ENCODE measurements around the gene C2CD3.

GRCh38 chr11:74132833-74133232, 38.0 kb downstream of the C2CD3 start:
- TF ChIP-seq RFX5 (IDR thresholded peaks at IDR 0.05; ENCODE audit: low read depth, low read length): no peak
- TF ChIP-seq POLR2A (IDR thresholded peaks at IDR 0.05; ENCODE audit: low read depth, low read length): no peak
- TF ChIP-seq, protein P1, sequence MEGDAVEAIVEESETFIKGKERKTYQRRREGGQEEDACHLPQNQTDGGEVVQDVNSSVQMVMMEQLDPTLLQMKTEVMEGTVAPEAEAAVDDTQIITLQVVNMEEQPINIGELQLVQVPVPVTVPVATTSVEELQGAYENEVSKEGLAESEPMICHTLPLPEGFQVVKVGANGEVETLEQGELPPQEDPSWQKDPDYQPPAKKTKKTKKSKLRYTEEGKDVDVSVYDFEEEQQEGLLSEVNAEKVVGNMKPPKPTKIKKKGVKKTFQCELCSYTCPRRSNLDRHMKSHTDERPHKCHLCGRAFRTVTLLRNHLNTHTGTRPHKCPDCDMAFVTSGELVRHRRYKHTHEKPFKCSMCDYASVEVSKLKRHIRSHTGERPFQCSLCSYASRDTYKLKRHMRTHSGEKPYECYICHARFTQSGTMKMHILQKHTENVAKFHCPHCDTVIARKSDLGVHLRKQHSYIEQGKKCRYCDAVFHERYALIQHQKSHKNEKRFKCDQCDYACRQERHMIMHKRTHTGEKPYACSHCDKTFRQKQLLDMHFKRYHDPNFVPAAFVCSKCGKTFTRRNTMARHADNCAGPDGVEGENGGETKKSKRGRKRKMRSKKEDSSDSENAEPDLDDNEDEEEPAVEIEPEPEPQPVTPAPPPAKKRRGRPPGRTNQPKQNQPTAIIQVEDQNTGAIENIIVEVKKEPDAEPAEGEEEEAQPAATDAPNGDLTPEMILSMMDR (conservative IDR thresholded peaks at IDR 0.05; ENCODE audit: low read depth, low read length): no peak
- TF ChIP-seq, protein P2, sequence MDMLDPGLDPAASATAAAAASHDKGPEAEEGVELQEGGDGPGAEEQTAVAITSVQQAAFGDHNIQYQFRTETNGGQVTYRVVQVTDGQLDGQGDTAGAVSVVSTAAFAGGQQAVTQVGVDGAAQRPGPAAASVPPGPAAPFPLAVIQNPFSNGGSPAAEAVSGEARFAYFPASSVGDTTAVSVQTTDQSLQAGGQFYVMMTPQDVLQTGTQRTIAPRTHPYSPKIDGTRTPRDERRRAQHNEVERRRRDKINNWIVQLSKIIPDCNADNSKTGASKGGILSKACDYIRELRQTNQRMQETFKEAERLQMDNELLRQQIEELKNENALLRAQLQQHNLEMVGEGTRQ (IDR thresholded peaks at IDR 0.05; ENCODE audit: low read depth, low read length): no peak
- no peak for TF ChIP-seq MXI1 (IDR thresholded peaks at IDR 0.05; ENCODE audit: borderline replicate concordance, low read depth, low read length)
- no peak for TF ChIP-seq MAFK (IDR thresholded peaks at IDR 0.05; ENCODE audit: low read depth, low read length)
- TF ChIP-seq CEBPB (IDR thresholded peaks at IDR 0.05; ENCODE audit: low read depth, low read length): no peak
- TF ChIP-seq BHLHE40 (IDR thresholded peaks at IDR 0.05; ENCODE audit: low read depth, low read length): no peak
- TF ChIP-seq RCOR1 (IDR thresholded peaks at IDR 0.05; ENCODE audit: insufficient replicate concordance, low read length): no peak
- TF ChIP-seq RAD21 (IDR thresholded peaks at IDR 0.05; ENCODE audit: low read length): no peak
- no peak for TF ChIP-seq FOS (IDR thresholded peaks at IDR 0.05; ENCODE audit: low read depth, low read length)
- TF ChIP-seq ELK1 (IDR thresholded peaks at IDR 0.05; ENCODE audit: borderline replicate concordance, low read depth, low read length): no peak
- TF ChIP-seq SMC3 (IDR thresholded peaks at IDR 0.05; ENCODE audit: low read depth, low read length): no peak
- TF ChIP-seq CHD1 (IDR thresholded peaks at IDR 0.05; ENCODE audit: low read depth, low read length): no peak
